GM21381 (cell line): ENCODE results near the gene TSPAN14.
"Not testable (repeated sequence)": the region's sequence is repeated elsewhere in the genome, so short reads cannot be mapped to it uniquely, and the experiment has no call there.

Experiments used
- ATAC-seq: cut with Tn5 transposase; IDR thresholded peaks from one replicate; pipeline ENCODE4 v1.9.1; 2021; ENCODE audit warnings: mild to moderate bottlenecking, moderate library complexity; ENCODE audit not compliant: unreplicated experiment

Gene TSPAN14

DNA sequence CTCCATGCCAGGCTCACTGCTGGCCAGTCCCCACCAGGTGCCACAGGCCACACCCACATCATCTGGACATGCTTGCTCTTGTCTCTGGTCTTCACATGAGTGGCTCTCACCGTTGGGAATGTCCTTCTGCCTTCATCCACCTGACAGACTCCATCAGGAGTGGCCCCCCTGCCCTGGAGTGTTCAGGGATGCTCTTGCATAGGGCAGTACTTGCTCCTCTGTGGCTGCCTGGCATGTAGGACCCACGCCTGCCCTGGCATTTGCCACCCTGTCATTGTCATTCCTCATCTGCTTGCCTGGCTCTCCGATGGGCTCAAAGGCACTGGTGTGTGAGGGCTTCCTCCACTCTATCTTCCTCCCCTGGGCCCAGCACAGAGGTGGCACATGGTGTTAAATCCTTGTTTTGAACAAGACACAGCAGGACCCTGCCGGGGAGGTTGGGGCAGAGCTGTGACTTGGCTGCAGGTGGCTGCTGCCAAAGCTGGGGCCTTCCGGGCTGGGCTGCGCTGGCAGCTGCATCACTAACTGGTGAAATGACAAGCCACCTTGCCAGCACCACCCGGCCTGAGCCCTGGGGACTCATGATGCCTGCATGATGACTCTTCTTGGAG is 85.4 kb downstream of the TSPAN14 start:
- no peak for ATAC-seq

GRCh38 chr10:80540136-80540535 is 86.0 kb downstream of the TSPAN14 start:
- no peak for ATAC-seq

- no peak for ATAC-seq
Measured at GRCh38 chr10:80540618-80540980, 86.5 kb downstream of the TSPAN14 start.

GRCh38 chr10:80540981-80541750 is 87.1 kb downstream of the TSPAN14 start:
- peak; percentile 48 for ATAC-seq

- no peak for ATAC-seq
Measured at GRCh38 chr10:80542053-80542452, 87.9 kb downstream of the TSPAN14 start.

- ATAC-seq: no peak
Measured at GRCh38 chr10:80542652-80543318, 88.7 kb downstream of the TSPAN14 start.

- ATAC-seq: not testable (repeated sequence)
Measured at GRCh38 chr10:80543319-80543672, 89.2 kb downstream of the TSPAN14 start.

DNA sequence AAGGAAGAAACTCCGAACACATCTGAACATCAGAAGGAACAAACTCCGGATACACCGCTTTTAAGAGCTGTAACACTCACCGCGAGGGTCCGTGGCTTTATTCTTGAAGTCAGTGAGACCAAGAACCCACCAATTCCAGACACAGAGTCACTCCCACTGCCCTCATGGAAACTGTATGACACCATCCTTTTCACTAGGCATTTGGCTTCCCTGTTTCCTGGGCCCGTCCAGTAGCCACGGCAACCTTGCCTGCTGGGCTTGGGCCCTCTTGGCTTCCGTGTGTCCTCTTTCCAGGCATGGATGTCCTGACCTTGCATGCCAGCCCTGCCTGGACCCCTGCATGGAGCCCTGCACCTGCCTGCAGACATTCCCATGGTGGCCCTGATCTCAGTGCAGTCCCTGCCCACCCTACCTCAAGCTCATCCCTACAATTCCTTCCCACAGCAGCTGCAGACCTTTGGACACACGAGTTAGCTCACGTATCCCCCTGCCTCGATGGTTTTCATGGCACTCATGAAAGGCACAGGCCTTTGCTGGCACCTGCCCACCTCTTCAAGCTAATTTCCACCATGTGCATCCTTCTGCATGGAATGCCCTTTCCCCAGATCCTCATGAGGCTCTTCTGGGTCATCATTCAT is 90.3 kb downstream of the TSPAN14 start:
- no peak for ATAC-seq

- no peak for ATAC-seq
Measured at GRCh38 chr10:80545258-80545881, 91.3 kb downstream of the TSPAN14 start.

DNA sequence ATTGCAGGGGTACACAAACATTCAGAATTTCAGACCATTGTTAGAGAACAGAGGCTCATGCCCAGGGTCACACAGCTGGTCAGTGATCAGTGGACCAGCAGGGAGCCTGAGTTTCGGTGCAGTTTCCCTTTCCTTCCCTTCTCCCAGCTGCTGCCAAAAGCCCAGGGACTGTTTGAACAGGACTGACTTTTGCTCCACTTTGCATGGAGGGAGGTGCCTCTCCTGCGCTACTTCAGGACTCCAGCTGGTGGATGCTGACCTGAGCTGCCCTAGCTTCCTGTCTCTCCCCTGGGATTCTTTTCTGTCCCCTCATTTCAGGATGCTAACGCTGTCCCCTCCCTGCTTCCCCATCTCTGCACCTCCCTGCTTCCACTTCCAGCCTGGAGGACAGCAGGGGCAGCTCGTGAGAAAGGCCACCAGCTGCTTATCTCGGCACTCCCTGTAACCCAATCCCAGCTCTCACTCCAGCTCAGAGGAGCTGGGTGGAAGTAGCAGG is 98.1 kb downstream of the TSPAN14 start:
- no peak for ATAC-seq

GRCh38 chr10:80553436-80553835 is 99.3 kb downstream of the TSPAN14 start:
- ATAC-seq: no peak

- no peak for ATAC-seq
Measured at GRCh38 chr10:80554050-80554449, 99.9 kb downstream of the TSPAN14 start.

DNA sequence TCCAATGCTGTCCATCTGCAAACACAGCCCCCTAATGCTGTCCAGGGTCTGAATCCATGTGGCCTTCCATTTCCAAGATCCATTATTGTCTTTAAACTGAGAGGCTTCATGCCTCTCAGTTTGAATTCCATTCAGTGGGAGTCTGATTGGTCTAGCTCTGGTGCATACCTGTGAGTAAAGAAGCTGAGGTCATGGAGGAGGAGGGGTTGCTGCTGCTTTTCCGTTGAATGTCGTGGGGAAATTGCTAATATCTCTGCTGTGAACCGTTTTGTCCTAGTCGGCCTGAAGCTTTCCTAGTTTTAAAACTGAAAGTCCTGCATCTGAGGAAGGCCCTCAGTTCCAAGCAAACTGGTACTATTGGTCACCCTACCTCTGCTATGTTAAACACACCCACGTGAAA is 101.3 kb downstream of the TSPAN14 start:
- ATAC-seq: no peak

DNA sequence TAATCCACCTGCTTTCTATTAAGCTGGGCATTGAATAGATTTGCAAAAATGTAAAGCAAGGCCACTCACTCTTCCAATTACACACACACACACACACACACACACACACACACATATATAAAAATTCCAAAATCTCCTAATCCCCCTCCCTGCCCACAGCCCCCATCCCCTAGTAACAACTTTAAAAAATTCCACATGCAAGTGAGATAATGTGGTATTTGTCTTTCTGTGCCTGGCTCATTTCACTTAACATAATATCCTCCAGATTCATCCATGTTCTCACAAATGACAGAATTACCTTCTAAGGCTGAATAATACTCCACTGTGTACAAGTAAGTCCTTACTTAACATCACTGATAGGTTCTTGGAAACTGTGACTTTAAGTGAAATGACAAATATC is 107.8 kb downstream of the TSPAN14 start:
- ATAC-seq: no peak

GRCh38 chr10:80567292-80567691 is 113.2 kb downstream of the TSPAN14 start:
- no peak for ATAC-seq

GRCh38 chr10:80569131-80569895 is 115.2 kb downstream of the TSPAN14 start:
- no peak for ATAC-seq

DNA sequence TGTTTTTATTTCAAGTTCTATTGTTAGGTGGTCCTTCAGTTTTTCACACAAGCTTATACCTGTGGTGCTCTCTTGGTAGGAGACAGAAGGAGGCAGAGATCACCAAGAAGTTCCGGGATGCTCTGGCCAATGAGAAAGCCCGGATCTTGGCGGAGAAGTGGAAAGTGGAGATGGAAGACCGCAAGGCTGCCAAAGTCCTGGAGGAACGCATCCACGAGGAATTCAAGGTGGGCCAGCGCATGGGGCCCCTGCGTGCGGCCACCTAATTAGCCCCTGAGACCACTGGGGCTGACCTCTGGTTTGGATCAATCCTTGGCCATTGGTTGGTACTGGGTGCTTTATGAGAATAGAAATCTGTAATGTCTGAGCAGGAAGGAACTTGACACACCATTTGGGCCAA is 117.2 kb downstream of the TSPAN14 start:
- no peak for ATAC-seq

DNA sequence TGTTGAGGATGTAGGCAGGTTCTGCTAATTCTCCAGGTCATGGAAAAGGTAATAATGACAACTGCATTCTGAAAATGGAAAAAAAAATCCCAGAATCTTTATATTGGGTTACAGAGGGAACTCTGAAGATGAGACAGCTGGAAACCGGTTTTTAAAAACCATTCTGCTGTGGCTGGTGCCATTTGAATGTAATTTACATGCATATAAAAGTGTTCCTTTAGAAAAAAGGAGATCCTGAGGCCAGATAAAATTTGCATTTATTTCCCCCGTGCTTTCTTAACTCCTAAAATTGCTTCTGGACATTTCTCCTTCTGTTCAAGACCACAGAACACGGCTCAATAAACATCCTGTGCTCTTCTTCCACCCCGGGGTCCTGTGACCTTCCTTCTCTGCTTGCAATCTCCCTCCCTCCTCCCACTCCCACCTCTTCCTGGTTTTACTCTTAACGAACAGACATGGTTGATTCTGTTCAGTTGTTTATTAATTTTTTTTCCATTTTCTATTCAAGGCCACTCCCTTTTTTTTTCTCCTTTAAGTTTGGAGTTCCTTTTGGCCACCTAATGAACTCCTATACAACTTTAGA is 125.2 kb downstream of the TSPAN14 start:
- no peak for ATAC-seq

GRCh38 chr10:80579849-80580637 is 125.9 kb downstream of the TSPAN14 start:
- ATAC-seq: no peak
